K562 (cell line): ENCODE data around the gene PRSS21.

ENCODE experiments used
- ELF4 ChIP-seq: fragments of 450-650 bp; formaldehyde crosslinking; IDR thresholded peaks from 2 replicates; pipeline ENCODE4 v1.4.0; 2022; ENCODE audit warnings: missing genetic modification characterization
- GABPB2 ChIP-seq: fragments of 250-450 bp; sonication (Bioruptor Pico); conservative IDR thresholded peaks from 2 replicates; pipeline ENCODE4 v1.5.1; 2021; ENCODE audit warnings: mild to moderate bottlenecking
- POLR2A ChIP-seq: fragments of 450-650 bp; conservative IDR thresholded peaks from 2 replicates; pipeline ENCODE4 v1.6.1; 2016
- RHOXF2B ChIP-seq: fragments of 250-450 bp; sonication (Bioruptor Pico); conservative IDR thresholded peaks from 2 replicates; pipeline ENCODE4 v1.5.1; 2021
- U2AF1 ChIP-seq: fragments of 200-400 bp; formaldehyde crosslinking; optimal IDR thresholded peaks from 2 replicates; pipeline ENCODE3; 2017; ENCODE audit warnings: mild to moderate bottlenecking, low read depth, low read length, moderate library complexity
- YY1 ChIP-seq, 3 experiments: IDR thresholded peaks; 2 replicates each; pipeline ENCODE4 v1.6.1; 2011; ENCODE audit warnings: low read length in 2 of 3, mild to moderate bottlenecking in 2 of 3, moderate library complexity in 2 of 3, borderline replicate concordance in 1 of 3, control low read depth in 1 of 3, low read depth in 1 of 3; ENCODE audit not compliant: insufficient read depth in 3 of 3, insufficient replicate concordance in 2 of 3, control insufficient read depth in 1 of 3, insufficient read length in 1 of 3; ENCODE audit errors: extremely low read depth in 1 of 3
- TF ChIP-seq, protein P1 (sequence below): conservative IDR thresholded peaks from 2 replicates; pipeline ENCODE4 v1.6.1; 2011; ENCODE audit warnings: low read depth, mild to moderate bottlenecking, low read length; ENCODE audit not compliant: control insufficient read depth
- TF ChIP-seq, protein P2 (sequence below): sonication (generic); formaldehyde crosslinking; IDR thresholded peaks from 2 replicates; pipeline ENCODE4 v1.9.0; 2022; ENCODE audit warnings: mild to moderate bottlenecking, missing genetic modification reagents
- TF ChIP-seq, protein P3 (sequence below), 3 experiments: IDR thresholded peaks in 2 of 3; conservative IDR thresholded peaks in 1 of 3; 2 replicates each; pipeline ENCODE4 v1.5.1; 2011 to 2012; ENCODE audit warnings: low read length in 3 of 3, mild to moderate bottlenecking in 3 of 3, control low read depth in 2 of 3, improper control_type of control experiment in 1 of 3, inconsistent platforms in 1 of 3, low read depth in 1 of 3, mixed read lengths in 1 of 3, moderate library complexity in 1 of 3; ENCODE audit not compliant: insufficient read depth in 2 of 3
- TF ChIP-seq, protein P4 (sequence below): fragments of 250-450 bp; sonication (Bioruptor Pico); IDR thresholded peaks from 2 replicates; pipeline ENCODE4 v1.8.0; 2021; ENCODE audit warnings: moderate library complexity, mild to moderate bottlenecking, inconsistent platforms
- TF ChIP-seq, protein P5 (sequence below): fragments of 450-650 bp; formaldehyde crosslinking; IDR thresholded peaks from 2 replicates; pipeline ENCODE4 v1.4.0; 2022; ENCODE audit warnings: mild to moderate bottlenecking, moderate library complexity

- TF ChIP-seq, protein P1, sequence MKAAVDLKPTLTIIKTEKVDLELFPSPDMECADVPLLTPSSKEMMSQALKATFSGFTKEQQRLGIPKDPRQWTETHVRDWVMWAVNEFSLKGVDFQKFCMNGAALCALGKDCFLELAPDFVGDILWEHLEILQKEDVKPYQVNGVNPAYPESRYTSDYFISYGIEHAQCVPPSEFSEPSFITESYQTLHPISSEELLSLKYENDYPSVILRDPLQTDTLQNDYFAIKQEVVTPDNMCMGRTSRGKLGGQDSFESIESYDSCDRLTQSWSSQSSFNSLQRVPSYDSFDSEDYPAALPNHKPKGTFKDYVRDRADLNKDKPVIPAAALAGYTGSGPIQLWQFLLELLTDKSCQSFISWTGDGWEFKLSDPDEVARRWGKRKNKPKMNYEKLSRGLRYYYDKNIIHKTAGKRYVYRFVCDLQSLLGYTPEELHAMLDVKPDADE, result no peak
- TF ChIP-seq, protein P2, sequence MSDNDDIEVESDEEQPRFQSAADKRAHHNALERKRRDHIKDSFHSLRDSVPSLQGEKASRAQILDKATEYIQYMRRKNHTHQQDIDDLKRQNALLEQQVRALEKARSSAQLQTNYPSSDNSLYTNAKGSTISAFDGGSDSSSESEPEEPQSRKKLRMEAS (CRISPR knock-in tag), result no peak
- TF ChIP-seq POLR2A, result no peak
- TF ChIP-seq, protein P3, sequence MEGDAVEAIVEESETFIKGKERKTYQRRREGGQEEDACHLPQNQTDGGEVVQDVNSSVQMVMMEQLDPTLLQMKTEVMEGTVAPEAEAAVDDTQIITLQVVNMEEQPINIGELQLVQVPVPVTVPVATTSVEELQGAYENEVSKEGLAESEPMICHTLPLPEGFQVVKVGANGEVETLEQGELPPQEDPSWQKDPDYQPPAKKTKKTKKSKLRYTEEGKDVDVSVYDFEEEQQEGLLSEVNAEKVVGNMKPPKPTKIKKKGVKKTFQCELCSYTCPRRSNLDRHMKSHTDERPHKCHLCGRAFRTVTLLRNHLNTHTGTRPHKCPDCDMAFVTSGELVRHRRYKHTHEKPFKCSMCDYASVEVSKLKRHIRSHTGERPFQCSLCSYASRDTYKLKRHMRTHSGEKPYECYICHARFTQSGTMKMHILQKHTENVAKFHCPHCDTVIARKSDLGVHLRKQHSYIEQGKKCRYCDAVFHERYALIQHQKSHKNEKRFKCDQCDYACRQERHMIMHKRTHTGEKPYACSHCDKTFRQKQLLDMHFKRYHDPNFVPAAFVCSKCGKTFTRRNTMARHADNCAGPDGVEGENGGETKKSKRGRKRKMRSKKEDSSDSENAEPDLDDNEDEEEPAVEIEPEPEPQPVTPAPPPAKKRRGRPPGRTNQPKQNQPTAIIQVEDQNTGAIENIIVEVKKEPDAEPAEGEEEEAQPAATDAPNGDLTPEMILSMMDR (IDR thresholded peaks at IDR 0.05 in 2 of 3, conservative IDR thresholded peaks at IDR 0.05 in 1 of 3; ENCODE audit: insufficient read depth in 2 of 3, low read depth in 1 of 3, low read length in 3 of 3), result no peak
- TF ChIP-seq, protein P4, sequence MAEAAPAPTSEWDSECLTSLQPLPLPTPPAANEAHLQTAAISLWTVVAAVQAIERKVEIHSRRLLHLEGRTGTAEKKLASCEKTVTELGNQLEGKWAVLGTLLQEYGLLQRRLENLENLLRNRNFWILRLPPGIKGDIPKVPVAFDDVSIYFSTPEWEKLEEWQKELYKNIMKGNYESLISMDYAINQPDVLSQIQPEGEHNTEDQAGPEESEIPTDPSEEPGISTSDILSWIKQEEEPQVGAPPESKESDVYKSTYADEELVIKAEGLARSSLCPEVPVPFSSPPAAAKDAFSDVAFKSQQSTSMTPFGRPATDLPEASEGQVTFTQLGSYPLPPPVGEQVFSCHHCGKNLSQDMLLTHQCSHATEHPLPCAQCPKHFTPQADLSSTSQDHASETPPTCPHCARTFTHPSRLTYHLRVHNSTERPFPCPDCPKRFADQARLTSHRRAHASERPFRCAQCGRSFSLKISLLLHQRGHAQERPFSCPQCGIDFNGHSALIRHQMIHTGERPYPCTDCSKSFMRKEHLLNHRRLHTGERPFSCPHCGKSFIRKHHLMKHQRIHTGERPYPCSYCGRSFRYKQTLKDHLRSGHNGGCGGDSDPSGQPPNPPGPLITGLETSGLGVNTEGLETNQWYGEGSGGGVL (CRISPR knock-in tag), result no peak
- TF ChIP-seq ELF4, result no peak
- TF ChIP-seq YY1 (IDR thresholded peaks at IDR 0.05; ENCODE audit: borderline replicate concordance in 1 of 3, control insufficient read depth in 1 of 3, extremely low read depth in 1 of 3, insufficient read depth in 3 of 3, insufficient read length in 1 of 3, insufficient replicate concordance in 2 of 3, low read depth in 1 of 3, low read length in 2 of 3), result no peak
- TF ChIP-seq U2AF1, result no peak
- no peak for TF ChIP-seq GABPB2 (CRISPR knock-in tag)
- TF ChIP-seq RHOXF2B (CRISPR knock-in tag), result no peak
- TF ChIP-seq, protein P5, sequence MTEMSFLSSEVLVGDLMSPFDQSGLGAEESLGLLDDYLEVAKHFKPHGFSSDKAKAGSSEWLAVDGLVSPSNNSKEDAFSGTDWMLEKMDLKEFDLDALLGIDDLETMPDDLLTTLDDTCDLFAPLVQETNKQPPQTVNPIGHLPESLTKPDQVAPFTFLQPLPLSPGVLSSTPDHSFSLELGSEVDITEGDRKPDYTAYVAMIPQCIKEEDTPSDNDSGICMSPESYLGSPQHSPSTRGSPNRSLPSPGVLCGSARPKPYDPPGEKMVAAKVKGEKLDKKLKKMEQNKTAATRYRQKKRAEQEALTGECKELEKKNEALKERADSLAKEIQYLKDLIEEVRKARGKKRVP (CRISPR knock-in tag), result no peak
Measured at GRCh38 chr16:2775765-2776499, 41.1 kb upstream of the PRSS21 start.
